Coronary artery (tissue), 2 donors: ENCODE results near the gene NKIRAS2.

Experiments
- DNase-seq: peaks from one replicate; pipeline ENCODE4 v3.0.0-alpha.2; 2017; ENCODE audit warnings: low spot score
- H3K27ac ChIP-seq, 2 donors: fragments of 200-600 bp; sonication (generic); one replicate each; pipeline ENCODE4 v1.5.1; 2016 to 2019
- H3K4me3 ChIP-seq: fragments of 200-600 bp; sonication (generic); 2 replicates; pipeline ENCODE4 v1.5.1; 2016; ENCODE audit warnings: mild to moderate bottlenecking, moderate library complexity
- CTCF ChIP-seq: fragments of 200-600 bp; sonication (generic); IDR thresholded peaks from one replicate; pipeline ENCODE4 v1.5.1; 2019; ENCODE audit warnings: antibody characterized with exemption

Gene NKIRAS2

GRCh38 chr17:42051645-42052044 lies 31.8 kb downstream of the NKIRAS2 start:
- DNase-seq: no peak
- Histone ChIP-seq H3K27ac (no peak overlapping the region), H3K4me3 (no peak overlapping the region)
- TF ChIP-seq CTCF: no peak

GRCh38 chr17:42052346-42052877 lies 32.5 kb downstream of the NKIRAS2 start:
- no peak for DNase-seq
- TF ChIP-seq CTCF: no peak
- Histone ChIP-seq H3K4me3 (no peak overlapping the region), H3K27ac (no peak overlapping the region)

- TF ChIP-seq CTCF: no peak
- no peak overlapping the region for H3K4me3 ChIP-seq
- DNase-seq: no peak
- H3K27ac ChIP-seq: no peak overlapping the region
Observed at GRCh38 chr17:42053731-42054500, 34.0 kb downstream of the NKIRAS2 start.

GRCh38 chr17:42055027-42055426 lies 35.1 kb downstream of the NKIRAS2 start:
- TF ChIP-seq CTCF: no peak
- no peak overlapping the region for H3K27ac ChIP-seq
- H3K4me3 ChIP-seq: no peak overlapping the region
- no peak for DNase-seq

GRCh38 chr17:42055496-42055895 lies 35.6 kb downstream of the NKIRAS2 start:
- Histone ChIP-seq H3K27ac (no peak overlapping the region), H3K4me3 (no peak overlapping the region)
- DNase-seq: no peak
- no peak for TF ChIP-seq CTCF

- no peak for TF ChIP-seq CTCF
- H3K4me3 ChIP-seq: no peak overlapping the region
Observed at GRCh38 chr17:42056635-42057034, 36.7 kb downstream of the NKIRAS2 start.

GRCh38 chr17:42058063-42058462 lies 38.2 kb downstream of the NKIRAS2 start:
- TF ChIP-seq CTCF: no peak
- DNase-seq: no peak
- Histone ChIP-seq H3K27ac (no peak overlapping the region), H3K4me3 (no peak overlapping the region)

More at GRCh38 chr17:42056635-42057034, 36.7 kb downstream of the NKIRAS2 start:
- H3K27ac ChIP-seq: no peak overlapping the region
- DNase-seq: no peak
